NB4 (cell line): Measurements from ENCODE around the gene UQCR11.

Experiments
- POLR2A ChIP-seq: IDR thresholded peaks from 2 replicates; pipeline ENCODE4 v1.6.1; 2011; ENCODE audit warnings: mild to moderate bottlenecking; ENCODE audit not compliant: insufficient read length; ENCODE audit errors: extremely low read depth
- TF ChIP-seq, protein P1 (sequence below): IDR thresholded peaks from one replicate; pipeline ENCODE4 v1.5.1; 2012; ENCODE audit warnings: low read depth, low read length

- TF ChIP-seq, protein P1, sequence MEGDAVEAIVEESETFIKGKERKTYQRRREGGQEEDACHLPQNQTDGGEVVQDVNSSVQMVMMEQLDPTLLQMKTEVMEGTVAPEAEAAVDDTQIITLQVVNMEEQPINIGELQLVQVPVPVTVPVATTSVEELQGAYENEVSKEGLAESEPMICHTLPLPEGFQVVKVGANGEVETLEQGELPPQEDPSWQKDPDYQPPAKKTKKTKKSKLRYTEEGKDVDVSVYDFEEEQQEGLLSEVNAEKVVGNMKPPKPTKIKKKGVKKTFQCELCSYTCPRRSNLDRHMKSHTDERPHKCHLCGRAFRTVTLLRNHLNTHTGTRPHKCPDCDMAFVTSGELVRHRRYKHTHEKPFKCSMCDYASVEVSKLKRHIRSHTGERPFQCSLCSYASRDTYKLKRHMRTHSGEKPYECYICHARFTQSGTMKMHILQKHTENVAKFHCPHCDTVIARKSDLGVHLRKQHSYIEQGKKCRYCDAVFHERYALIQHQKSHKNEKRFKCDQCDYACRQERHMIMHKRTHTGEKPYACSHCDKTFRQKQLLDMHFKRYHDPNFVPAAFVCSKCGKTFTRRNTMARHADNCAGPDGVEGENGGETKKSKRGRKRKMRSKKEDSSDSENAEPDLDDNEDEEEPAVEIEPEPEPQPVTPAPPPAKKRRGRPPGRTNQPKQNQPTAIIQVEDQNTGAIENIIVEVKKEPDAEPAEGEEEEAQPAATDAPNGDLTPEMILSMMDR = no peak
- TF ChIP-seq POLR2A = no peak
Measured at GRCh38 chr19:1609103-1609396, 3.8 kb upstream of the UQCR11 start.
